Nephron (organoid): Measurements from ENCODE around the gene SPOUT1.
"Not testable (repeated sequence)": the region's sequence is repeated elsewhere in the genome, so short reads cannot be mapped to it uniquely, and the experiment has no call there.

Source experiments
- H3K27ac Mint-ChIP-seq, 3 experiments: 2 replicates each; pipeline ENCODE4 v1.8.0; 2020; ENCODE audit warnings: mixed read lengths in 3 of 3, mild to moderate bottlenecking in 2 of 3, moderate library complexity in 1 of 3
- H3K27me3 Mint-ChIP-seq: 2 replicates; pipeline ENCODE4 v1.8.0; 2021; ENCODE audit warnings: low read depth, mild to moderate bottlenecking, moderate library complexity, mixed read lengths
- H3K36me3 Mint-ChIP-seq: 2 replicates; pipeline ENCODE4 v1.8.0; 2020; ENCODE audit warnings: low read depth, mixed read lengths
- H3K4me1 Mint-ChIP-seq: 2 replicates; pipeline ENCODE4 v1.8.0; 2020; ENCODE audit warnings: mixed read lengths
- H3K4me3 Mint-ChIP-seq, 3 experiments: 2 replicates each; pipeline ENCODE4 v1.8.0; 2020; ENCODE audit warnings: mild to moderate bottlenecking in 3 of 3, mixed read lengths in 3 of 3, moderate library complexity in 2 of 3
- H3K9me3 Mint-ChIP-seq: 2 replicates; pipeline ENCODE4 v1.8.0; 2020; ENCODE audit warnings: mixed read lengths
- CTCF ChIP-seq, 3 experiments: fragments of 200-600 bp; sonication (generic); IDR thresholded peaks; one replicate each; pipeline ENCODE4 v1.5.0; 2021; ENCODE audit warnings: antibody characterized with exemption in 3 of 3; ENCODE audit not compliant: unreplicated experiment in 3 of 3

SPOUT1 gene

GRCh38 chr9:128805661-128806060, 23.9 kb downstream of the SPOUT1 start:
- Mint-ChIP-seq H3K27me3 (no peaks in the 10 kb centered on the region), H3K36me3 (peaks cover 44% of the 10 kb centered on the region)

GRCh38 chr9:128802482-128802881, 27.1 kb downstream of the SPOUT1 start:
- TF ChIP-seq CTCF (IDR thresholded peaks at IDR 0.05; ENCODE audit: unreplicated experiment in 3 of 3): no peak
- H3K4me3 Mint-ChIP-seq: no peak overlapping the region
- peaks cover 53% of the 10 kb centered on the region for H3K36me3 Mint-ChIP-seq
- no peaks in the 10 kb centered on the region for H3K9me3 Mint-ChIP-seq
- H3K27me3 Mint-ChIP-seq: no peaks in the 10 kb centered on the region
- no peak overlapping the region for H3K27ac Mint-ChIP-seq
- H3K4me1 Mint-ChIP-seq: no peaks in the 10 kb centered on the region

More at GRCh38 chr9:128805661-128806060, 23.9 kb downstream of the SPOUT1 start:
- TF ChIP-seq CTCF (IDR thresholded peaks at IDR 0.05; ENCODE audit: unreplicated experiment in 3 of 3): no peak
- Mint-ChIP-seq H3K4me3 (no peak overlapping the region), H3K4me1 (no peaks in the 10 kb centered on the region), H3K9me3 (no peaks in the 10 kb centered on the region), H3K27ac (no peak overlapping the region)

GRCh38 chr9:128800061-128800460, 29.5 kb downstream of the SPOUT1 start:
- H3K36me3 Mint-ChIP-seq: peaks cover 47% of the 10 kb centered on the region
- no peak overlapping the region for H3K4me3 Mint-ChIP-seq
- H3K27me3 Mint-ChIP-seq: no peaks in the 10 kb centered on the region
- H3K9me3 Mint-ChIP-seq: no peaks in the 10 kb centered on the region
- H3K4me1 Mint-ChIP-seq: no peaks in the 10 kb centered on the region
- no peak for TF ChIP-seq CTCF (IDR thresholded peaks at IDR 0.05; ENCODE audit: unreplicated experiment in 3 of 3)
- no peak overlapping the region for H3K27ac Mint-ChIP-seq

- no peak for TF ChIP-seq CTCF (IDR thresholded peaks at IDR 0.05; ENCODE audit: unreplicated experiment in 3 of 3)
- H3K36me3 Mint-ChIP-seq: peaks cover 45% of the 10 kb centered on the region
- H3K4me3 Mint-ChIP-seq: no peak overlapping the region
- no peak overlapping the region for H3K27ac Mint-ChIP-seq
- no peaks in the 10 kb centered on the region for H3K27me3 Mint-ChIP-seq
- H3K9me3 Mint-ChIP-seq: no peaks in the 10 kb centered on the region
- H3K4me1 Mint-ChIP-seq: no peaks in the 10 kb centered on the region
These were observed 30.7 kb downstream of the SPOUT1 start for GRCh38 chr9:128798896-128799295.

GRCh38 chr9:128794961-128795360, 34.6 kb downstream of the SPOUT1 start:
- H3K27me3 Mint-ChIP-seq, H3K9me3 Mint-ChIP-seq, H3K4me1 Mint-ChIP-seq, H3K4me3 Mint-ChIP-seq, H3K27ac Mint-ChIP-seq: not testable (repeated sequence)
- peaks cover 31% of the 10 kb centered on the region for H3K36me3 Mint-ChIP-seq

GRCh38 chr9:128792978-128793686, 36.5 kb downstream of the SPOUT1 start:
- Mint-ChIP-seq H3K9me3 (no peaks in the 10 kb centered on the region), H3K27ac (no peak overlapping the region), H3K27me3 (no peaks in the 10 kb centered on the region), H3K4me3 (no peak overlapping the region), H3K36me3 (peaks cover 31% of the 10 kb centered on the region), H3K4me1 (peaks cover 2% of the 10 kb centered on the region)
- no peak for TF ChIP-seq CTCF (IDR thresholded peaks at IDR 0.05; ENCODE audit: unreplicated experiment in 3 of 3)
